Type B pancreatic cell (in vitro differentiated cells): Measurements from ENCODE around the gene PDE4A. TPM values are rescaled to one million over a fixed set of nuclear protein-coding genes. Genes with fewer than 3 reads are reported as not detected.
A peak's percentile ranks its signal among the peaks of the same experiment; 100 is the strongest.
"Not testable (repeated sequence)": the region's sequence is repeated elsewhere in the genome, so short reads cannot be mapped to it uniquely, and the experiment has no call there.

Source experiments
- DNase-seq: peaks from one replicate; pipeline ENCODE4 v3.0.0; 2021; ENCODE audit warnings: mixed read lengths; ENCODE audit not compliant: unreplicated experiment; ENCODE audit errors: extremely low spot score
- H3K27ac Mint-ChIP-seq: 2 replicates; pipeline ENCODE4 v1.8.0; 2021; ENCODE audit warnings: mild to moderate bottlenecking, mixed read lengths
- H3K27me3 Mint-ChIP-seq: 2 replicates; pipeline ENCODE4 v1.8.0; 2021; ENCODE audit warnings: mixed read lengths
- H3K36me3 Mint-ChIP-seq: 2 replicates; pipeline ENCODE4 v1.8.0; 2021; ENCODE audit warnings: mixed read lengths
- H3K4me1 Mint-ChIP-seq: one replicate; pipeline ENCODE4 v1.8.0; 2021; ENCODE audit warnings: mixed read lengths; ENCODE audit not compliant: unreplicated experiment
- H3K4me3 Mint-ChIP-seq: 2 replicates; pipeline ENCODE4 v1.8.0; 2021; ENCODE audit warnings: mild to moderate bottlenecking, mixed read lengths
- H3K9me3 Mint-ChIP-seq: 2 replicates; pipeline ENCODE4 v1.8.0; 2021; ENCODE audit warnings: mixed read lengths
- CTCF ChIP-seq: fragments of 200-600 bp; sonication (generic); conservative IDR thresholded peaks from 2 replicates; pipeline ENCODE4 v1.5.0; 2021; ENCODE audit warnings: antibody characterized with exemption, mild to moderate bottlenecking
- long read RNA-seq: library from polyadenylated mRNA; unstranded; transcript quantifications from one replicate; pipeline ENCODE4 v2.0.0, GENCODE V29; 2020
- total RNA-seq: library from RNA; stranded (reverse); gene quantifications from 2 replicates; pipeline ENCODE4 v1.2.1, GENCODE V29; 2021; ENCODE audit warnings: low replicate concordance

PDE4A gene
- total RNA-seq: 0.90 and 1.6 TPM in 2 replicates
- long read RNA-seq: 0 reads

GRCh38 chr19:10420444-10421239, at the start of gene PDE4A:
TSS of gene PDE4A (plus strand) at chr19:10420538. CDS start at chr19:10420765, 227 bp downstream.
- peak within 1 kb of the TSS; percentile 90 for H3K4me3 Mint-ChIP-seq
- H3K4me1 Mint-ChIP-seq: peaks cover 25% of the 10 kb centered on the region
- H3K36me3 Mint-ChIP-seq: peaks cover 3% of the 10 kb centered on the region
- peak within 1 kb of the TSS; percentile 27 for H3K27ac Mint-ChIP-seq
- no peaks in the 10 kb centered on the region for H3K9me3 Mint-ChIP-seq
- H3K27me3 Mint-ChIP-seq: peaks cover 85% of the 10 kb centered on the region
- no peak for DNase-seq
- TF ChIP-seq CTCF: peak; percentile 63

DNA sequence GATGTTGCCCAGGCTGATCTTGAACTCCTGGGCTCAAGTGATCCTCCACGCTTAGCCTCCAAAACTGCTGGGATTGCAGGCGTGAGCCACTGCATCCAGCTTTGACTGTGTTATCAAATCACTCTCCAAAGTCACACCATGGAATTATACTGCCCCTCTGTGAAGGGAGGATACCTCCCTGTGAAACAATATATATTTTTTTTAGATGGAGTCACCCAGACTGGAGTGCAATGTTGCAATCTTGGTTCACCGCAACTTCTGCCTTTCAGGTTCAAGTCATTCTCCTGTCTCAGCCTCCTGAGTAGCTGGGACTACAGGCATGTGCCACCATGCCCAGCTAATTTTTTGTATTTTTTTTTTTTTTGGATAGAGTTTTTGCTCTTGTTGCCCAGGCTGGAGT, 47.6 kb upstream of the PDE4A start:
- TF ChIP-seq CTCF: no peak
- DNase-seq: no peak
- Mint-ChIP-seq H3K4me1 (no peaks in the 10 kb centered on the region), H3K27me3 (no peaks in the 10 kb centered on the region), H3K36me3 (peaks cover 15% of the 10 kb centered on the region), H3K4me3 (no peak overlapping the region), H3K9me3 (no peaks in the 10 kb centered on the region), H3K27ac (no peak overlapping the region)

- no peaks in the 10 kb centered on the region for H3K27me3 Mint-ChIP-seq
- H3K36me3 Mint-ChIP-seq: peaks cover 11% of the 10 kb centered on the region
- H3K4me3 Mint-ChIP-seq: no peak overlapping the region
- TF ChIP-seq CTCF: no peak
- H3K4me1 Mint-ChIP-seq: peaks cover 5% of the 10 kb centered on the region
- no peak for DNase-seq
- no peak overlapping the region for H3K27ac Mint-ChIP-seq
- no peaks in the 10 kb centered on the region for H3K9me3 Mint-ChIP-seq
Observed at GRCh38 chr19:10374931-10375330, 45.4 kb upstream of the PDE4A start.

GRCh38 chr19:10377140-10377640, 43.1 kb upstream of the PDE4A start:
- H3K27me3 Mint-ChIP-seq, H3K9me3 Mint-ChIP-seq, H3K27ac Mint-ChIP-seq, H3K4me3 Mint-ChIP-seq, DNase-seq: not testable (repeated sequence)
- Mint-ChIP-seq H3K36me3 (peaks cover 11% of the 10 kb centered on the region), H3K4me1 (peaks cover 16% of the 10 kb centered on the region)

- Mint-ChIP-seq H3K27me3 (no peaks in the 10 kb centered on the region), H3K4me1 (peaks cover 16% of the 10 kb centered on the region), H3K27ac (no peak overlapping the region), H3K9me3 (no peaks in the 10 kb centered on the region), H3K36me3 (peaks cover 11% of the 10 kb centered on the region), H3K4me3 (no peak overlapping the region)
- no peak for DNase-seq
- no peak for TF ChIP-seq CTCF
Observed at GRCh38 chr19:10378124-10378523, 42.2 kb upstream of the PDE4A start.

GRCh38 chr19:10379880-10380312, 40.4 kb upstream of the PDE4A start:
- H3K9me3 Mint-ChIP-seq: no peaks in the 10 kb centered on the region
- H3K4me3 Mint-ChIP-seq: peak overlapping the region; percentile 97
- peaks cover 6% of the 10 kb centered on the region for H3K36me3 Mint-ChIP-seq
- no peak for DNase-seq
- H3K27ac Mint-ChIP-seq: peak overlapping the region; percentile 90
- no peak for TF ChIP-seq CTCF
- no peaks in the 10 kb centered on the region for H3K27me3 Mint-ChIP-seq
- H3K4me1 Mint-ChIP-seq: peaks cover 16% of the 10 kb centered on the region
